ENCODE data around the gene PRTFDC1.
A peak's percentile ranks its signal among the peaks of the same experiment; 100 is the strongest.
"Not testable (repeated sequence)": the region's sequence is repeated elsewhere in the genome, so short reads cannot be mapped to it uniquely, and the experiment has no call there.

The PRTFDC1 gene

DNA sequence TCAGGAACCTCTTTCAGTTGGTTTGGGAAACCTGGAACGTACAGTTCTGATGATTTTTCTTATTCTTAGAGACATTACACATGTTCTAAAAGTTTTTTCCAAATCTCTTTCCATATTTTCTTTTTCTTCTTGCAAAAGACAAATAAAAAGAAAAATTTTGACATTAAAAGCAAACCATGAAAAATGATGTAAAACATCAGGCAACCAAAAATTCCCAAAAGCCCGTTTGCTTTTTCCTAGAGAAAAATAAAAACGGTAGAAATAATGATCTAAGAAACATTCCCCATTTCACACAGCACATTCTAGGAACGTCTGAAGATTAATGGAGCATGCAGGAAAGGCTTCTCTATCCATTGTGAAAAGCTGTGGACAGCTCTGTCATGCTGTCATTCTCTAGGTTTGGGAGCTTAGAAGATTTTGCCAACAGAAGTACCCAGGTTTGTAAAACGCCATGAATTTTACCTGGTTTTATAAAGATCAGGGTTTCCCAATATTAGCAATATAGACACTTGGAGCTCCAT, 11.2 kb upstream of the PRTFDC1 start:
- no peak for DNase-seq

DNA sequence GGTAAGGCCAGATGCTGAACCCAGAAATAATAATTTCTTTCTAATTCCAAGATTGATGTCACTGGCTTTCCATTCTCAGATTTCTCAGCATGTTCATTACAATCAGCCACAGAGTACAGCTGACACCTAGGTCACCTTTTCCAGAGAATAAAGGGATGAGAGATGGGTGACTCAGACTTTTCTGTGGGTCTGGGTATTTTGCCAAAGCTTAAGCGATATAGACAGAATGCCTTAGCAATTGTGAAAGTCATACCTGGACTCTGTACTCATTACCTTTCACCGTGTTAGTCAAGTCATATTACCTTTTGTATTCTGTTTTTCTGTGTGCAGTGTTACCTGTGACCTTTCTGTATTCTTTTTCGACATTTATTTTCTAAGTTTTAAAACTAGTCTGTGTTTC, 10.6 kb upstream of the PRTFDC1 start:
- DNase-seq, result no peak

DNA sequence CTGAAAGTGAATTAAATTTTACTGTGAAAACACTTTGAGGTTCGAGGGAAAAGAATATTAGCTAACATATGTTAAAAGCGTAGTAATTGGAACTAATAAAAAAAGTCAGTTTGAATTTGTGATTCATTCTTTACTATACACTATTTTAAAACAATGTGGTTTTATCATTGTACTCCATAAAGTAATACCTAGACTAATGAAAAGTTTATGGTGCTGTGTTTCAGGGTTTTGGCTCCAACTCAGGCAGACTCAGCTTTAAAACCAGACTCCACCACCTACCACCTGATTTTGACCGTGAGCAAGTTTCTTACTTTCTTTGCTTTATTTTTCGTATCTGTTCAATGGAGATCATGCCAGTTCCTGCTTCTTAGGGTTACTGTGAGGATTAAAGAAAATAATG, 9.2 kb upstream of the PRTFDC1 start:
- no peak for DNase-seq

DNA sequence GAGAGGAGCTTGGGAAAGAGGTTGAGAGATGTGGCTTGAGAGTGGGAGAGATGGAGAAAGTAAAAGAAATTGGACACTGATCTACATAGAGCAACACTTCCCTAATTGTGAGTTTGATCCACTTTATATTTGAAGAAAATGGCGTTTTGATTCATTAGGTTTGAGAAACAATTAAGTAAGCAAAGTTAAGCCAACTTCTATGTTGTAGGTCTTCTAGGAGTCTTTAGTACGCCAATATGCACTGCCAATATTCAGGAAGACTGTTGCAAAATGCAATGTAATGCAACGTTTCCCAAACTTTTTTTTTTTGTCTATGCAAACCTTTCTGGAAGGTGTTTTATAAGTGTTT, 7.0 kb upstream of the PRTFDC1 start:
- DNase-seq, result no peak

DNA sequence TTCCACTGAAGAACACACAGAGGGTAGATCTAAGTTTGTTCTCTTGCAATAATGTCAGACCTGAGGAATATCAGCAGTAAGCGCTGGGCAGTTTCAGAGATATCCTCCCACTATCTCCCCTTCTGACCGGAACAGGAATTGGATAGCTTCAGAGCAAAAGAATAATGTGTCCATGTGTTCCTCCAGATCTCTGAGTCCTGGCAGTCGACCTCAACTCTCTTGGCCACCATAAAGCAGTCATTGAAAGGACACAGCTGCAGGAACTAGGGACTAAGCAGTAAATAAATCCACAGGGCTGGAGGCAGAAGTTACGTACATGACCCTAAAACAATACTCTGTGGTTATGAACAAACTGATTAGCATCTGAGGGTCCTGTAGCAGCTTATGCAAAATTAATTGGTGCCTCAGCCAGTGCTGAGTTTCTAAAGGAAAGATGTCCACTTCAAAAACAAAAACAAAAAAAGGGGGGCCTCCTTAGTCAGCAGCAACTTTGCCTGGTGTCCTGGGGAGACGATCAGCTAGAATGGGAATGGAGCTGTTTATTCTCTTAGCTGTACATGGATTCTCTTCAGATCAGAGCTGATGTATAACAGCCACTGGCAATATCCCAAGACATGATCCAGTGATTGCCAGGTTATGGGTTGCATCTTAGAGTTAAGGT, 6.4 kb upstream of the PRTFDC1 start:
- DNase-seq, result no peak

DNA sequence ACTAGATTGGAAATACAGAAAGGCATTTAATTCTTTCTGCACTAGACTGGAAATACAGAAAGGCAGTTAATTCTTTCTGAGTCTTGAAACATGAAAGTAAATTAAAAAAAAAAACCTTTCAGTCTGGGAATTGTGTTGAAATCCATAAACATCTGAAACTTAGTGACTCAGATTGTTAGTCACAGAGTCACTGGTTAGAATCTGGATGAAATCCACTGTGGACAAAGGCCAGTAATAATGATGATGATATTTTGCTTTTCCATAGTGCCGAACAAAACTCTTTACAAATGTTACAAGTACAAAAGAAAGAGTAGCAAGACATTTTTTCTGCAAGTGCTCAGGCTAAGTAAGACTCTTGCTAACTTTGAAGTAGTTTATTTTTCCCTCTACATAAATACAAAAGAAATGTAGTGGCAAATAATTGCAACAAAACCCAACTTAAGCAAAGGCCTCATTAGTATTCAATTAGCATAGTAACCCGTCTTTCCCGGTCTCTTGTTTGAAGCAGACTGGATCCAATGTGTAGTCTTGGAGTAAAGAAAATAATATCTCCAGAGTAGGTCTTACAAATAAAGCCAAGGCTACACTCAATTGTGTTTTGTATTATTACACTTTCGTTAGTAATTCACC, 5.8 kb upstream of the PRTFDC1 start:
- DNase-seq, result no peak

DNA sequence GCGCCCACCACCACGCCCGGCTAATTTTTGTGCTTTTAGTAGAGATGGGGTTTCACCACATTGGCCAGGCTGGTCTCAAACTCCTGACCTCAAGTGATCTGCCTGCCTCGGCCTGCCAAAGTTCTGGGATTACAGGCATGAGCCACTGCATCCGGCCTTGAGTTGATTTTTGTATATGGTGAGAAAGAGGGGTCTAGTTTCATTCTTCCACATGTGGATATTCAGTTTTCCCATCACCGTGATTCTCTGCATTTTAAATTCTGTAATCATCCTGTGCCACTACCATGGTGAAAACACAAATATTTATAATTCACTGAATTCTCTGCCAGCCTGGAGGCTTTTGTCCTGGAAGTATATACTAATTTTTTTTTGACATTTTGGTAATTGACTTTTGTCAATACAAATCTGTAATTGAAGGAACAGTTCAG, 5.2 kb upstream of the PRTFDC1 start:
- DNase-seq, result not testable (repeated sequence)

DNA sequence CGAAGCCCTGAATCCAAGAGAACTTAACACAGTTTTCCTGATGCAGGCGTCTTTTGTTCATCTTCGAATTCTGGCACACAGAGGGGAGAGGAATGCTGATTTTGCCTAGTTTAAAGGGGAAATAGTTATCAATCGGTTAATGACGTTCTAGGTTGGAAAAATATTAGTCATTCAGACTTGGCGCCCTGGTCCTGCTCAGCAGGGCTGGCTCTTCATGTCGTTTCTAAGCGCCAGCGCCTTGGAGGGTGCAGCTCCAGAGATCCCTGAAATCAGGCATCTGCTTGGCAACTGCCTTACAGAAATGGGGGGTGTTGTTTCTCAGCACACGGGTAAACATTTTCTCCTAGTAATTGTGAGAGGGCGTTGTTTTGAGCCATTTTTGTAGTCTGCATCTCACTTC, 1.3 kb upstream of the PRTFDC1 start:
- no peak for DNase-seq

DNA sequence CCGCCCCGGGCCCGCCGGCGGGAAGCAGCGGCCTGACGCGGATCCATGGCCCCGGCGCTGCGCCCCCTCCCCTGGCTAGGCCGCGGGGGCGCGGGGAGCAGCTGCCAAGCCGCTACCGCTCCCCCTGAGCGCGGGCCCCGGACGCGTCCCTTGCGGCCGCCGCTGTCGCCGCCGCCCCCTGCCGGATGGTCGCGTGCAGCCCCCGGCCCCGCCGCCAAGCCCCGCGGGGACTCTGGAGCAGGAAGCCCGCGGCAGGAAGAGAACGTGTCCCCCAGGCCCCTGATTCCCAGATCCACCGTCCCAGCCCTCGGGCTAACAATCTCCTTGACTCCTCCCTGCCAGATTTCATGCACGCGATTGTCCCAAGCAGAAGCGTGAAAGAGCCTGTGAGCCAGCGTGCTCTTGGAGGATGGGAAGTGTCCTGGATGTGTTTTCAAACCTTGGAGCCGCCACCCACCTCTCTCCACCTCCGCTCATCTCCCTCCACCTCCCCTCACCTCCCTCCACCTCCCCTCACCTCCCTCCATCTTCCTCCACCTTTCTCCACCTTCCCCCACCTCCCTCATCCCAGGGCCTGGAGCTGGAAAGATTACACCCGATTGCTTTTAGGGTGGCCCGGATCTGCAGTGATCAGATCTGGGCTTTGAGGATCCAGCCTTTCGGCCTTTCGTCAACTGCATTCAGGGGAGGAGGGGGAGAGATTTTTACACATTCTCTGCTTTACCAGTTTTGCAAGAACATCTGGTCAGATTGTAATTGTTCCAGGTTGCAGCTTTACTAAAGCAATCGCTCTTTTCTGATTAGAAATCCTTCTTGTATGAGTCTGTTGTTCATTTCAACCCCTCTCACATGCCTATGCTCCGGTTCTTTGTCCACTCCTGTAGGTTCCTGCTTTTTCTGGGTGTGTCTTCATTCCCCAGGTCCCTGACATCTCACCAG, 570 bp upstream of the PRTFDC1 start:
- peak; percentile 21 for DNase-seq

DNA sequence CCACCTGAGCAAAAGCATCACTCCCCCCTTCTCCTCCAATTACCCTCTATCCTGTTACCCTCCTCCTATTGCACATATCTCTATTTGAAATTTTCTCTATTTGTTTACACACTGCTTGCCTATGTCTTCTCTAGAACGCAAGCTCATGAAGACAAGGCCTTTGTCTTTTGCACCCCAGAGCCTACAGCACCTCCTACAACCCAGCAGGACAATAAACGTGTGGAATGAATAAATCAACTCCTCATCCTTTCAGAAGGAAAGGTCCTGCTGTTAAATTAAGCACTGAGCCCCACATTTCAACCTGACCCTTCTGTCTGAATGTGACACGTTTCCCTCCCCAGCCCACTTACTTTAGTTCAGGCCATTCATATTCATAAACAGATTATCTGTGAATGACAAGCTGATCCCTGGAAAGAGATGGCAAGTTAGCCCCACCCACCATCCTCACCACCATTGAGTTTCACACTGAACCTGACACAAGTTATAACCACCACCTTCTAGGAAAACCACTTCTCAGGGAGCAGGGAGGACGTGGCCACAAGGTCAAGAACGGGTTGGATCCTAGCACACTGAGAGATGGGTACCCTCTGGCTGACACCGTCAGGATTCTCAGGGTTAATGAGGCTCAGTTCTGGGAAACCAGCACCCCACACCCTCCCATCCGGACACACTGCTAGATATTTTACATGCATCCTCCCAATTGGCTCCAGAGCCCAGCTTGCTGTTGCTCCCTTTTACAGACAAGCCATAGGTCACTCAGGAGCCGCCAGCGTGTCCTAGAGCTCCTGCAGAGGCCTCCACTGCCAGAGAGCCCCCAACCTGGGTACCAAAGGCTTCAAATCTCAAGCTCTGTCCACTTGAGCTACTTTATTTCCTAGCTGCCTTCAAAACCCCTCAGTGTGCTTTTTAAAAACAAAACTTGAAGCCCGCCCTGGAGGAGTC, 934 bp downstream of the PRTFDC1 start:
- peak; percentile 44 for DNase-seq

DNA sequence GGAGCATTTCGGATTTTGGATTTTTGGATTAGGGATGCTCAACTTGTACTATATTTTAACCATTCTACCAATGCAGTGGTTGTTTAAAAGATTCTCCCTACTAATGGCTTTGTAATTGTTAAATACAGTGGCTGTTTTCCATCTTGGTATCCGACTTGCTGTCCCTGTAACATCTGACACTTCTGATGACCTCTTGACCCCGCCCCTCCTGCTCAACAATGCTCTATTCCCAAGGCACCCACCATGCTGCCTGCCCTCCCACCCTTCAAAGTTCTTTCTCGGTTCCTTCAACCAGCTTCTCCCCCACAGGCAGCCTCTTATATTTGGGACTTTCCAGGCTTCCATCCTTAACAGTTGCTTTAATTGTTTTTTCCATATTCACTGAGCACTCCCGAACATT, 2.0 kb downstream of the PRTFDC1 start:
- no peak for DNase-seq

DNA sequence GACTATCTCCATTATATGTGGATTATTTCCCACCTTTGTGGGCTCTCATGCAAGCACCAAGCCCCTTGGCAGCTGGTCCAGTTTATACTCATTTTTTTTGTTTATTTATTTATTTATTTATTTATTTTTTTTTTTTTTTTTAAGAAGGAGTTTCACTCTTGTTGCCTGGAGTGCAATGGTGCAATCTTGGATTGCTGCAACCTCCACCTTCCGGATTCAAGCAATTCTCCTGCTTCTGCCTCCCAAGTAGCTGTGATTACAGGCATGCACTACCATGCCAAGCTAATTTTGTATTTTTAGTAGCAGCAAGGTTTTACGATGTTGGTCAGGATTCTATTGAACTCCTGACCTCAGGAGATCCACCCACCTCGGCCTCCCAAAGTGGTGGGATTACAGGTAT, 2.8 kb downstream of the PRTFDC1 start:
- DNase-seq, result no peak

DNA sequence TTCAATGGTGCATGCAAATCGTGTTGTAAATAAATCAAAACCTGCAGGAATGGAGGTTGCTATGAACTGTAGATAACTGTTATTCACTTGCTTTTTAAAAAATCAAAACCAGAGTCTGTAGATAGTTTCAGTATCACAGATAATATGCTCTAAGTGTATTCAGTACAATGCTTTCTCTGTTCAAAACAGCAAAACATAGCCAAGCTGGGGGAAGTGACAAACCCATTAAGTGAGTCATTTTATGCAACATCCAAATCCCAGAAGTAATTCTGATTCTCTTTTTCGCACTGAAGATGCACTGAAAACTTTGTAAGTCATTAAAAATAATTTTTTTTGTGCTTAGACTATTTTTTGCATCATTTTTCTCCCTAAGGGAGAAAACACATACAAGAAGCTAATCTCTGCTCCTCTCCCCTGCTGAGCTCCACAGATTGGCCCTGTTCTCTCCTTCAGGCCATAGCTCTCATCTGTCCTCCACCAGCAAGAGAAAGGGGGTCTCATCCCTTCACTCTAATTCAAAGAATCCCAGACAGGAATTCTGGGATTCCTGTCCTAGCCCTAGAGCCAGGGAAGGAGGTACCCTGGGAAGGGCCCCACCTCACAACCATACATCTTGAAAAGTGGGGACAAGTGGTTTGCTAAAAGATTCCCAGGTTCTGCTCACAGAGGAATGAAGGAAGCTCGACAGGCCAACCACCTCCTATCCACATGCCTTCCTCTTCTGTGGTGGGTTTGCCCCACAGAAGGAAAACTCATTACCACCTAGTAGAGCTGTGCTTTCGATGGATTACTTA, 4.9 kb downstream of the PRTFDC1 start:
- DNase-seq, result peak; percentile 67

DNA sequence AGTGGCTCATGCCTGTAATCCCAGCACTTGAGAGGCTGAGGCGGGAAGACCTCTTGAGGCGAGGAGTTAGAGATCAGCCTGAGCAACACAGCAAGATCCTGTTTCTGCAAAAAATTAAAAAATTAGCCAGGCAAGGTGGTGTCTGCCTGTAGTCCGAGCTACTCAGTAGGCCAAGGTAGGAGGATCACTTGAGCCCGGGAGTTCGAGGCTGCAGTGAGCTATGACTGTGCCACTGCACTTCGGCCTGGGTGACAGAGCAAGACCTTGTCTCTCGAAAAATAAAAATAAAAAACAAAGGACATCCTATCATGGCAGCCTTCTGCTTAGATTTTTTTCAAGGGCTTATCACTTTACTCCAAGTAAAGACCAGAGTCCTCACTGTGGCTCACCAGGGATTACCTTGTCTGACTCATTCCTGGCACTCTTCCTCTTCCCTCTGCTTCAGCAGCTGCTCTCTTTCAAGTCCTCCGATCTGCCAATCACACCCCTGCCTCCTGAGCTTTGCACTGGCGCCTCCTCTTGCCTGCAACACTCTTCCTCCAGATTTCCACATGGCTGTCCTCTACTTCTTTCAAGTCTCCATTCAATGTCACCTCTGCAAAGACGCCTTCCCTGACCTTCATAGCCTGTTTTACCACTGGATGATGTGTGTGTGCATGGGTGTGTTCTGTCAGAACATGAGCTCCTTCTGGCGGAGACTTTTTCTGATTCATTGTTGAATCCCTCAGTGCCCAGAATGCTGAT, 7.7 kb downstream of the PRTFDC1 start:
- DNase-seq, result no peak

DNA sequence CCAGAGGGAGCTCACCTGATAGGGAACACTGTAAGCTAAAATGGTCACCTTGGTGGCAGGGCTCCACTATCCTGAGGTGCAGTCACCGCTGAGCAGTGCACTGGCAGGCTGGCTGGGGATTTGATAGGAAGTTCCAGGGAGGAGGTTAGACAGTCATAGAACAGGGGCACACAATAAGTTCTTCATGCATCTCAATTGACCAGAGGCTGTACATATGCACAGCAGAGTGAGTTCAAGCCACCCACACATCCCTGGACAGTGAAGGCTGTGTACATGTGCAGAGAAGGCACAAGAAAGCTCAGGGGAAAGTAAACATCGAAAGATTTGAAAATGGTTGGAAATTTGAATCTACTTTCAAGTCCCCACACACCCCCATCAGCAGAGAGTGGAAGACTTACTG, 13.9 kb downstream of the PRTFDC1 start:
- no peak for DNase-seq

DNA sequence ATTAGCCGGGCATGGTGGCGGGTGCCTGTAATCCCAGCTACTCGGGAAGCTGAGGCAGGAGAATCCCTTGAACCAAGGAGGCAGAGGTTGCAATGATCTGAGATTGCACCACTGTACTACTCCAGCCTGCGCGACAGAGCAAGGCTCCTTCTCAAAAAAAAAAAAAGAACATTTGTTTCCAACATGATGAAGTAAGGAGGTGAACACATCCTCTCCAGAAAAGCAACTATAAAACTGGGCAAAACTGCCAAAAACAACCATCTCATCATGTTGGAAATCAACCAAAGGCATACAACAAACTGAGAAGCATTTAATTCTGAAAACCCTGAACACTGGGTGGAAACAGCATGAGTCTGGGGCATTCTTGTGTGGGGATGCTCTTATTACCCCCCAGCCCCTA, 14.3 kb downstream of the PRTFDC1 start:
- DNase-seq, result no peak

DNA sequence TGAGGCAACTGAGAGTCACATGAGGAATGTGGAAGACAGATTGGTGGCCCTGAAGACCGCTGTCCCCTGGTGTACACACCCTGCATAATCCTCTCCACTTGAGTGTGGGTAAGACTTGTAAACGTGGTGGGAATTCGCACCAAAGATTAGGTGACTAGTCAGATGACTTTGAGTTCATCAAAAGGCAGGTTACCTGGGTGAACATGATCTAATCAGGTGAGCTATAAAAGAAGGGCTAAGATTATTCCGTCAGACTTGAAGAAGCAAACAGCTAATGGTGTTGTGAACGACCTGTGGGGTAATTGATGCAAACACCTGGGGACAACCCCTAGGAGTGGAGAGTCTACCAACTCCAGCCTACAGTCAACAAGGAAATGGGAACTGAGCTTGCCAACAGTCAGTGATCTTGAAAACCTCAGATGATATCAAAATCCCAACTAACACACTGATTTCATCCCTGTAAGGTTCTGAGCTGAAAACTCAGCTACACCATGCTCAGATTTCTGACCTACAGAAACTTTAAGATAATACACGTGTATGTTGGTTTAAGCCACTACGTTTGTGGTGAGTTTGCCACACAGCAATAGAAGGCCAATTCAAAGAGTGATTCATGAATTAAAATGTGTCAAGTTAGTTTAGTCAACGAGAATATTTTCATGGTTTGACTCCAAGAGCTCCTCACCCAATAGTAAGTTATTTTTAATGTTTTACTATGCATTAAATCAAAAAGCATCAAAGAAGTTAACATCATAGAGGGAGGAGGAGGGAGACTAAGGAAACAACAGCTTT, 16.7 kb downstream of the PRTFDC1 start:
- DNase-seq, result no peak

DNA sequence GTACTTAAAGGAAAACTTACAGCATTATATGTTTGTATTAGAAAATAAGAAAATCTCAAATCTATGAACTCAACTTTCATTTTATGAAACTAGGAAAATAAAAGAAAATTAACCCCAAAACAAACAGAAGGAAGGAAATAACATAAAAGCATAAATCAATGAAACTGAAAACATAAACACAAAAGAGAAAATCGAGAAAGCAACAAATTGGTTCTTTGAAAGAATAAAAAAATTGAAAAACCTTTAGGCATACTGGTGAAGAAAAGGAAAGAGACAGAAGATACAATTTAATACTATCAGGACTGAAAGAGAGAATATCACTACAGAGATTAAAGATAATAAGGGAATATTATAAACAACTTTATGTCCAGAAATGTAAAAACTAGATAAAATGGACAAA, 21.2 kb downstream of the PRTFDC1 start:
- DNase-seq, result no peak

DNA sequence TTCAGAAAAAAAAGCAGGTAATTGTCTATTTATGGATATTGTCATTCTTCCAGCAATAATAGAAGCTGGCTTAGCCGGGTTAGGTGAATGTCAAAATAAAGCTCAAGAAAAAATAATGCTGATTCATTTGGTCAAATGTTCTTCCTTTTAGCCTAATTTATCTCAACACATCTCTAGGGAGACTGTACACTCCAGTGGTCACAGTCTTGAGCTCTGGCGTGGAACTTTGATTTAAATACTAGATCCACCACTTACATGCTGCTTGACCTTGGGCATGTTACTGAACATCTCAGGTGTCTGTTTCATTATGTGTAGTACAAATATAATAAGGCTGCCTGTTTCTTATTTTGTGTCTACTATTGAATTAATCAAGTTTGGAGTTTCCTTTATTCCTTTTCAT, 22.0 kb downstream of the PRTFDC1 start:
- no peak for DNase-seq

DNA sequence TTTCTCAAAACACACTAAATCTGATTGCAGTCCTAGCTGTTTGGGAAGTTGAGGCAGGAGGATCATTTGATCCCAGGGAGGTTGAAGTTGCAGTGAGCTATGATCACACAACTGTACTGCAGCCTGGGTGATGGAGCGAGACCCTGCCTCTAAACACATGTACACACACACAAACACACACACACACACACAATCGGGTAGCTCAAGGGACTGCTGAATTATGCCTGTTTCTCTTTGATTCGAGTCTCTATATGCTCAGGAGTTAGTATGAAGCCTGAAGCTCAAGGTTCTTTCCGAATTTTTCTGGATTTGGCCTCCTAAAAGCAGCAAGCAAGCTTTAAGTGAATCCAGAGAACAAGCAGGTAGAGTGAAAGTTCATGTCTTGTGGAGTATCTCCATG, 22.5 kb downstream of the PRTFDC1 start:
- no peak for DNase-seq
